Stimulated activated CD4-positive, alpha-beta T cell treated with anti-CD3 and anti-CD28 coated beads, Interleukin-1b, Interleukin-23, amount 100 ng/mL, for 48 hours (primary cell): Measurements from ENCODE around the gene TPK1.

Experiments
- DNase-seq: peaks from one replicate; pipeline ENCODE4 v3.0.0-alpha.2; 2020

Gene TPK1

GRCh38 chr7:144717720-144718119, 118.1 kb downstream of the TPK1 start:
- DNase-seq: no peak

- no peak for DNase-seq
Observed at GRCh38 chr7:144713850-144714249, 122.0 kb downstream of the TPK1 start.

- DNase-seq: no peak
Observed at GRCh38 chr7:144710791-144711190, 125.1 kb downstream of the TPK1 start.

GRCh38 chr7:144709066-144709465, 126.8 kb downstream of the TPK1 start:
- no peak for DNase-seq

- no peak for DNase-seq
Observed at GRCh38 chr7:144691240-144691639, 144.6 kb downstream of the TPK1 start.

GRCh38 chr7:144682581-144683280, 153.1 kb downstream of the TPK1 start:
- no peak for DNase-seq

- no peak for DNase-seq
Observed at GRCh38 chr7:144676492-144676891, 159.4 kb downstream of the TPK1 start.

GRCh38 chr7:144674550-144674949, 161.3 kb downstream of the TPK1 start:
- DNase-seq: no peak

- DNase-seq: no peak
Observed at GRCh38 chr7:144672869-144673268, 163.0 kb downstream of the TPK1 start.

GRCh38 chr7:144671429-144671828, 164.4 kb downstream of the TPK1 start:
- DNase-seq: no peak

- no peak for DNase-seq
Observed at GRCh38 chr7:144670218-144670617, 165.6 kb downstream of the TPK1 start.

- DNase-seq: no peak
Observed at GRCh38 chr7:144668503-144668902, 167.3 kb downstream of the TPK1 start.

GRCh38 chr7:144665689-144666381, 170.0 kb downstream of the TPK1 start:
- DNase-seq: no peak

GRCh38 chr7:144659211-144659610, 176.6 kb downstream of the TPK1 start:
- DNase-seq: no peak

GRCh38 chr7:144656965-144657517, 178.8 kb downstream of the TPK1 start:
- no peak for DNase-seq

- no peak for DNase-seq
Observed at GRCh38 chr7:144653449-144653848, 182.4 kb downstream of the TPK1 start.

- no peak for DNase-seq
Observed at GRCh38 chr7:144650439-144650838, 185.4 kb downstream of the TPK1 start.

- no peak for DNase-seq
Observed at GRCh38 chr7:144649120-144649519, 186.7 kb downstream of the TPK1 start.

GRCh38 chr7:144641389-144642044, 194.3 kb downstream of the TPK1 start:
- DNase-seq: no peak

- no peak for DNase-seq
Observed at GRCh38 chr7:144632724-144633123, 203.1 kb downstream of the TPK1 start.

- no peak for DNase-seq
Observed at GRCh38 chr7:144629598-144629997, 206.3 kb downstream of the TPK1 start.

- DNase-seq: no peak
Observed at GRCh38 chr7:144629011-144629410, 206.8 kb downstream of the TPK1 start.

- DNase-seq: no peak
Observed at GRCh38 chr7:144628176-144628575, 207.7 kb downstream of the TPK1 start.

GRCh38 chr7:144622745-144623144, 213.1 kb downstream of the TPK1 start:
- DNase-seq: no peak
